ENCODE measurements around the gene USP35.

USP35 gene

GRCh38 chr11:78234006-78234405, 45.3 kb downstream of the USP35 start:
- no peak for DNase-seq

GRCh38 chr11:78237293-78238046, 48.8 kb downstream of the USP35 start:
- DNase-seq, result no peak

GRCh38 chr11:78239781-78240180, 51.1 kb downstream of the USP35 start:
- no peak for DNase-seq

- no peak for DNase-seq
Measured at GRCh38 chr11:78241475-78241874, 52.8 kb downstream of the USP35 start.

- DNase-seq, result no peak
Measured at GRCh38 chr11:78244080-78244479, 55.4 kb downstream of the USP35 start.

- DNase-seq, result no peak
Measured at GRCh38 chr11:78244546-78245255, 56.0 kb downstream of the USP35 start.

- no peak for DNase-seq
Measured at GRCh38 chr11:78248191-78248590, 59.5 kb downstream of the USP35 start.

- DNase-seq, result no peak
Measured at GRCh38 chr11:78248903-78249302, 60.2 kb downstream of the USP35 start.

GRCh38 chr11:78250099-78250498, 61.4 kb downstream of the USP35 start:
- DNase-seq, result no peak

GRCh38 chr11:78251083-78251775, 62.5 kb downstream of the USP35 start:
- DNase-seq, result no peak

GRCh38 chr11:78253797-78254196, 65.1 kb downstream of the USP35 start:
- DNase-seq, result no peak

- DNase-seq, result no peak
Measured at GRCh38 chr11:78254268-78254667, 65.5 kb downstream of the USP35 start.

- no peak for DNase-seq
Measured at GRCh38 chr11:78255919-78256318, 67.2 kb downstream of the USP35 start.

GRCh38 chr11:78256962-78257361, 68.2 kb downstream of the USP35 start:
- DNase-seq, result no peak

GRCh38 chr11:78257654-78258053, 68.9 kb downstream of the USP35 start:
- no peak for DNase-seq

- no peak for DNase-seq
Measured at GRCh38 chr11:78259777-78260487, 71.2 kb downstream of the USP35 start.

GRCh38 chr11:78261367-78261766, 72.6 kb downstream of the USP35 start:
- no peak for DNase-seq

GRCh38 chr11:78261828-78262227, 73.1 kb downstream of the USP35 start:
- DNase-seq, result no peak

GRCh38 chr11:78262238-78262637, 73.5 kb downstream of the USP35 start:
- no peak for DNase-seq

- no peak for DNase-seq
Measured at GRCh38 chr11:78262691-78263090, 74.0 kb downstream of the USP35 start.
